ENCODE results near the gene BCL2L12.
A peak's percentile ranks its signal among the peaks of the same experiment; 100 is the strongest.

BCL2L12 gene

DNA sequence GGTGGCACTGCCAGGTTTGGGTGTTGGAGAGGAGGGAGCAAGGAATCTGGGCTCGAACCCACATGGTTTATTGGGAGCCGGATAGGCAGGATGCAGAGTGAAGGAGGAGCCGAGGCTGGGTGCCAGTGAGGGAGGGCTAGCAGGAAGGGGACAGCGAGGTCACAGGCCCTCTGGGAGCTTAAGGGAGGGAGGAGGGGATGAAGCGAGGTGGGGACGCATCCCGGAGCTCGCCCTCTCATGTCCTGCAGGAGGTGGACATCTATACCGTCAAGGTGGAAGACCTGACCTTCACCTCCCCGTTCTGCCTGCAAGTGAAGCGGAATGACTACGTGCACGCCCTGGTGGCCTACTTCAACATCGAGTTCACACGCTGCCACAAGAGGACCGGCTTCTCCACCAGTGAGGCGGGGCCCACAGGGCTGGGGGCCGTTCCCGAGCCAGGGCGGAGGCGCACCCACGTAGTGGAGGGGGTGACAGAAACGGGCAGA lies 20.2 kb downstream of the BCL2L12 start:
- DNase-seq, result no peak

- no peak for DNase-seq
Measured at GRCh38 chr19:49686503-49687088, 20.9 kb downstream of the BCL2L12 start.

GRCh38 chr19:49687150-49687549 lies 21.4 kb downstream of the BCL2L12 start:
- no peak for DNase-seq

DNA sequence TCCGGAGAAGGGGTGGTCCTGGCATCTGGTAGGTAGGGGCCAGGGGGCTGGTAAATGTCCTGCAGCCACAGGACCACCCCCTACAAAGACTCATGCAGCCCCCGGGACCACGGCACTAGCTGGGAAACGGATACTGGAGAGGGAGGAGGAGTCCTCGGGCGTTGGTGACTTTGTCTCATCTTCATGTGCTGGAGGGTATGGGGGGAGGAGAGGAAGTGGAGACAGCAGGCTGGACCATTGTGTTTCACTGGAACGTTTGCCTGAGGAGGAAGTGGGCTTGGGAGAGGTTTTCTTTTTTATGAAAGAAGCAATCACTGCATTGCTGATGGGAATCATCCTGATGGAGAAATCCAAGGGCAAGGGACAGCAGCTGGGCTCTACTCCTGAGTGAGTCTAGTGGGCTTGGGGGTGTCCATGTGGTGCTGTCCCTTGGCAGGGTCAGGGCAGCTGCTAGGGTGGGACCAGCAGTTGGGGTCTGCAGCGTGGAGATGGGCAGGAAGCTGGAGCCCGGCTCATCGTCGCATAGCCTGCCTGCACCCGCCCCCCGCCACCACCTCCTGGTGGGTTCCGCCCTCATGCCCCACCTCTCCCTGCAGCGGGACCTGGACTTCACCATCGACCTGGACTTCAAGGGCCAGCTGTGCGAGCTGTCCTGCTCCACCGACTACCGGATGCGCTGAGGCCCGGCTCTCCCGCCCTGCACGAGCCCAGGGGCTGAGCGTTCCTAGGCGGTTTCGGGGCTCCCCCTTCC lies 22.0 kb downstream of the BCL2L12 start:
- DNase-seq, result no peak

- no peak for DNase-seq
Measured at GRCh38 chr19:49688531-49689132, 22.9 kb downstream of the BCL2L12 start.

DNA sequence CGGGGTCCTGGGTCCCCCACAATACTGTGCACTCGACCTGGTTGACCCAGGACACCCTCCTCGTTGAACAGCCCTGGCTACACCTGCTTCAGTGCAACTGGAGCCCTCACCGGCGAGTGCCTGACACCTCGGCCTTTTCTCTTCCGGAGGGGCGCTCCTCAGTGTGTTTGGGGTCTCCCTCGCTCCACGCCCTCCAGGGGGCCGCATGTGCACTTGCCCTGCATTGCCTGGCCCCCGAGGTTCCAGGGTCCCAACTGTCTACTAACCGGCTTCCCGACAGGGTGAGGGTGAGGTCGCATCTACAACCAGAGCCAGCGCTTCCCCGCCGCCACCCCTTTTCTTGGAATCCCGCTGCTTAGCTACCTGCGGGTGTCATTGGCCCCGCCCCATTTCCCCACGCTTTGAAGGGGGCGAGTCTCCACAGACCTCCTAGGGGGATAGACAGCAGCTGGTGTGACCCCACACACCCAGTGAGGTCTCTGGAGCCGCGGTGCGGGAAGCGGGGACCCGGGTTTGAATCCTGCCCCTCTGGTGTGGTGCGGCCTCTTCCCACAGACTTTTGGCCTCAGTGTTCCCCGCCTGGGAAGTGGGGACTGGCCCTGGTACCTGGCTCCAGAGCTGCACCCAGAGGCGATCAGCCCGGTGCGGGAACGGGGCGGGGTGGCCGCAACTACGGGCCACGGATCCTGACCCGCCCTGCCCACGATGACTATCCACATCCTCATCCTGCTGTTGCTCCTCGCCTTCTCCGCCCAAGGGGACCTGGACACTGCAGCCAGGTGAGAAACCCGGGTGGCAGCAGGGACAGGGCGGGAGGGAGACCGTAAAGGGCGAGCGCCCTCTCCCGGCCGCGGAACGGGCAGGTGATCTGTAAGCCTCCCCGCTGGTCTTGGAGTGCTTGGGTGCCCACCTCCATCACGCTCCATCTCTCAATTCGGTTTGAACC lies 23.7 kb downstream of the BCL2L12 start, which contains the start of gene ADM5:
Gene ADM5, plus strand, starts transcription at position 462 of the 946 bp plus-strand sequence. Its CDS starts 244 bp downstream, at position 706.
- DNase-seq, result no peak

DNA sequence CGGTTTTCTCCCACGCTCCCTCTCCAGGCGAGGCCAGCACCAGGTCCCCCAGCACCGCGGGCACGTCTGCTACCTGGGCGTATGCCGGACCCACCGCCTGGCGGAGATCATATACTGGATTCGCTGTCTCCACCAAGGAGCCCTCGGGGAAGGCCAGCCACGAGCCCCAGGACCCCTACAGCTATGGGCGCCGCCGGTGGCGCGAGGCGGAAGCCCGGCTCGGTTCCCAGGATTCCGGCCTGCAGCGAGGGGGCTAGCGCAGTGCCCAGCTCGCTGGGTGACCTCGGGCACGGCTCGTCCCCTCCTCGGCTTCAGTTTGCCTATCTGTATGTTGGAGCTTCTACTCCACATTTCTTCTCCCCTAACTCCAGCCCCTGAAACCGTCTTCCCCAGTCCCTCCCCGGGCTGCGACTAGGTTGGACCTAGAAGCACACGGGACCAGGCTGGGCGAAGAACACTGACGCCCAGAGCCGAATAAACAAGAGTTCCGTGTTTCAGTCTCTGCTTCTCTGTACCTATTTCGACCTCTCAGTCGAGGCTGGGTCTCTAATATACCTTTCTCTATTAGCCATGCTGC lies 24.4 kb downstream of the BCL2L12 start:
- DNase-seq, result no peak

GRCh38 chr19:49690656-49691242 lies 25.0 kb downstream of the BCL2L12 start, which contains the start of gene CPT1C:
Gene CPT1C, plus strand, starts transcription at chr19:49691116. Its CDS starts 1,137 bp downstream, at chr19:49692253.
- no peak for DNase-seq

DNA sequence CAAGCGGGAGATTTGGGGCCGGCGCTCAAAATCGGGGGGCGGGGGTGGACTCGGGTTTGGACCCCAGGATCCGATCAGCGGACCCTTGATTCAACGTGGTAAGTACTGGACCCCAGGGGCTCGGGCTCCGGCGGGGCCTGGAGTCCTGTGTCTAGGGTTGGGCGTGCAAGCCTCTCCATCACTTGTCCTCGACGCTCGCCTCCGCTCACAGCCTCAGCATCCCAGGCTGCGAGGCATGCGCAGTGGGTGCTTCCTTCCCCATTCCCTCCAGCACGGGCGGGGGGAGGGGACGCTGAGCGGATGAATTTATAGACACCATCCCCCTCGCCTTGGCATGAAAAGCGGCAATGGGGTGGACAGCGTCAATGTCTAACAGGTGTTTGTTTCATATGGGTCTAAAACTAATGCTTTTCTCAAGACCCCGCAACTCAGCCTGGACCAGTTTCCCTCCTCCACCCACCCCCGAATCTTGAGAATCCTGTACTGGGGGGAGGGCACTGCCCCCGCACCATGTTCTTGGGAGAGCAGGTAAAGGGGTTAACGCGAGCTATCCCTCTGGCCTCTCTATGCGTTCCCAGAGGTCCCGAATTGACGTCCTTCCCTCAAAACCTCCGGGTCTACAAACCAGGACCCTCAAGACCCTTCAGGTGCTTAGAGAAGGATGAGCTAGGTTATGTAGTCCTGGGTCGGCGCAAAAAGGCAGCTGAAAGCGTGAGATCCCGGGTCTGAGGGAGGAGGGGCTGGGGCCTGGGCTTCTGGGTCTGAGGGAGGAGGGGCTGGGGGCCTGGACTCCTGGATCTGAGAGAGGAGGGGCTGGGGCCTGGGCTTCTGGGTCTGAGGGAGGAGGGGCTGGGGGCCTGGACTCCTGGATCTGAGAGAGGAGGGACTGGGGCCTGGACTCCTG lies 25.8 kb downstream of the BCL2L12 start:
- DNase-seq, result no peak

DNA sequence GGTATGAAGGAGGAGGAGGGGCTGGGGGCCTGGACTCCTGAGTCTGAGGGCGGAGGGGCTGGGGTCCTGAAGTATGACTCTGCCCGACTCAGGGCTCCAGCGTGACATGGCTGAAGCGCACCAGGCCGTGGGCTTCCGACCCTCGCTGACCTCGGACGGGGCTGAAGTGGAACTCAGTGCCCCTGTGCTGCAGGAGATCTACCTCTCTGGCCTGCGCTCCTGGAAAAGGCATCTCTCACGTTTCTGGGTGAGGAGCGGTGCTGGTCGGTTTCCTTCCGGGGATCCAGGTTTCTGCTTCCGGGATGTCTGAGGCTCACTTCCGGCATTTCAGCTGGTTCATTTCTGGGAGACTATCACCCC lies 26.4 kb downstream of the BCL2L12 start:
- DNase-seq, result no peak

DNA sequence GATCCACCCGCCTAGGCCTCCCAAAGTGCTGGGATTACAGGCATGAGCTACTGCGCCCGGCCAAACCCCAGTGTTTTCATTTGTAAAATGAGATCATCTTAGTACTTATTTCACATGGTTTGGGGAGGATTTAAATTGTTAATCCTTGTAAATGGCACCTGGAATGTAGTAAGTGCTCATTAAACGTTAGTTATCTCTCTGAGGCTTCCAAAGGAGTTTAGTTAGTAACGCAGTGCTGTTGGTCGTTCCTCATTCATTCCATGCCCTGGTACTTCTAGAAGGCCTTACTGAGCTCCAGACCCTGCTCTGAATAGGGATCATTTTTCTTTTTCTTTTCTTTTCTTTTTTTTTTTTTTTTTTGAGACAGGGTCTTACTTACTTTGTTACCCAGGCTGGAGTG lies 30.4 kb downstream of the BCL2L12 start:
- DNase-seq, result no peak

GRCh38 chr19:49696865-49697264 lies 31.1 kb downstream of the BCL2L12 start:
- no peak for DNase-seq

- DNase-seq, result no peak
Measured at GRCh38 chr19:49699364-49699763, 33.6 kb downstream of the BCL2L12 start.

GRCh38 chr19:49700563-49700962 lies 34.8 kb downstream of the BCL2L12 start:
- no peak for DNase-seq

- no peak for DNase-seq
Measured at GRCh38 chr19:49701271-49701786, 35.6 kb downstream of the BCL2L12 start.

DNA sequence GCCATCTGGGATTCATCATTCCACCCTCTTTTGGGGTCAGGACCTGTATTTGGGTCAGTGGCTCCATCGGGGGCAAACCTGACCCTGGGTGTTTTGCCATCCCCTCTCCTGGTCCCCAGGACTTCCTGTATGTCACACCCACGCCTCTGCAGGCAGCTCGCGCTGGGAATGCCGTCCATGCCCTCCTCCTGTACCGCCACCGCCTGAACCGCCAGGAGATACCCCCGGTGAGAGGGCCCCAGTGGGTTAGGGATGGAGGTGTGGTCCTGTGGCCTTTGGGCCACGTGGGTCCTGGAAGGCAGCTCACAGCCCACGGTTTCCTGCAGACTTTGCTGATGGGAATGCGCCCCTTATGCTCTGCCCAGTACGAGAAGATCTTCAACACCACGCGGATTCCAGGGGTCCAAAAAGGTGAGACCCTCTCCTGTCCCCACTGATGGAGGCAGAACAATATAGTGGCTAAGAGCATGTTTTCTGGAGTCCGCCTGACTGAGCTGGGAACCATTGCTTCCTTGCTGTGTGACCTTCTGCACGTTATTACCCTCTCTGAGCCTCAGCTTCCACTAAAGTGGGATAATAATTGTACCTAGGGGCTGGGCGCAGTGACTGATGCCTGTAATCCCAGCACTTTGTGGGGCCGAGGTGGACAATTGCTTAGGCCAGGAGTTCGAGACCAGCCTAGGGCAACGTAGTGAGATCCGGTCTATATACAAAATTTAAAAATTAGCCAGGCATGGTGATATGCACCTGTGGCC lies 39.3 kb downstream of the BCL2L12 start:
- DNase-seq, result no peak

DNA sequence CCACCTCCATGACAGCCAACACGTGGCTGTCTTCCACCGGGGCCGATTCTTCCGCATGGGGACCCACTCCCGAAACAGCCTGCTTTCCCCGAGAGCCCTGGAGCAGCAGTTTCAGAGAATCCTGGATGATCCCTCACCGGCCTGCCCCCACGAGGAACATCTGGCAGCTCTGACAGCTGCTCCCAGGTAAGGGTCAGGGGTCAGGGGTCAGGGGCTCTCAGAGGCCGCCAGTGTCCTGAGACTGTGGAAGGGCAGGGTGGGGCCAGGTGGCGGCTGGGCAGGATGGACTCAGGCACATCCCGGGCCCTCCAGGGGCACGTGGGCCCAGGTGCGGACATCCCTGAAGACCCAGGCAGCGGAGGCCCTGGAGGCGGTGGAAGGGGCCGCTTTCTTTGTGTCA lies 40.2 kb downstream of the BCL2L12 start:
- no peak for DNase-seq

- no peak for DNase-seq
Measured at GRCh38 chr19:49710372-49710951, 44.7 kb downstream of the BCL2L12 start.

DNA sequence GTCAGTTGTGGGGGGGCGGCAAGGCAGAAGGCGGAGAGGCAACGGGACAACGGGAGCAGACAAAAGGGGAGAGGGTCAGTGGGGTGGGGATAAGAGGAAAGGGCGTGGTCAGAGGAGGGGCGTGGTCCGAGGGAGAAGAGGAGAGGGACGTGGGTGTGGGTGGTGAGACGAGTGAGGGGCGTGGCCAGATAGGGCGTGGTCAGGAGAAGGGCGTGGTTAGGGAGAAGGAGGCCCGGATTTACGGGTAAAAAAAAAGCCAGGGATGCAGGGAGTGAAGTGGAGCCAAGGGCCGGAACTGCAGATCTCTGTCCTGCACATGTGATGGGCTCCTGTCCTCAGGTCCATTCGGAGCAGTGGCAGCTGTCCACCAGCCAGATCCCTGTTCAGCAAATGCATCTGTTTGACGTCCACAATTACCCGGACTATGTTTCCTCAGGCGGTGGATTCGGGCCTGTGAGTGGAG lies 46.7 kb downstream of the BCL2L12 start:
- DNase-seq, result peak; percentile 53

Data from GOT3 (cell line).